HT1080 (cell line): Measurements from ENCODE around the gene VEZF1. TPM values are rescaled to one million over a fixed set of nuclear protein-coding genes. Genes with fewer than 3 reads are reported as not detected.
A peak's percentile ranks its signal among the peaks of the same experiment; 100 is the strongest.

Experiments used
- DNase-seq: peaks from one replicate; pipeline ENCODE4 v3.0.0-alpha.2; 2015; ENCODE audit warnings: low read depth
- total RNA-seq: library from RNA; depleted of rRNA; stranded (reverse); fragments of >200 nt; shearing (Covaris generic); gene quantifications from 2 replicates; pipeline ENCODE4 v1.2.3, GENCODE V29; 2014

The VEZF1 gene
- total RNA-seq, 1 experiment from 2014 or later, result 37.2 TPM

GRCh38 chr17:57953219-57953618, 34.8 kb downstream of the VEZF1 start:
- no peak for DNase-seq

- peak; percentile 55 for DNase-seq
Measured at GRCh38 chr17:57949649-57950048, 38.4 kb downstream of the VEZF1 start.

GRCh38 chr17:57948555-57949420, 39.3 kb downstream of the VEZF1 start:
- DNase-seq, result peak; percentile 100

GRCh38 chr17:57948169-57948554, 39.9 kb downstream of the VEZF1 start:
- no peak for DNase-seq

- DNase-seq, result no peak
Measured at GRCh38 chr17:57947369-57947768, 40.7 kb downstream of the VEZF1 start.

GRCh38 chr17:57946798-57947358, 41.2 kb downstream of the VEZF1 start:
- peak; percentile 69 for DNase-seq

- DNase-seq, result no peak
Measured at GRCh38 chr17:57945996-57946797, 41.9 kb downstream of the VEZF1 start.

- no peak for DNase-seq
Measured at GRCh38 chr17:57944908-57945307, 43.1 kb downstream of the VEZF1 start.

- no peak for DNase-seq
Measured at GRCh38 chr17:57943645-57944044, 44.4 kb downstream of the VEZF1 start.

- DNase-seq, result peak; percentile 68
Measured at GRCh38 chr17:57943140-57943539, 44.9 kb downstream of the VEZF1 start.

GRCh38 chr17:57941384-57942370, 46.4 kb downstream of the VEZF1 start:
- no peak for DNase-seq

- DNase-seq, result no peak
Measured at GRCh38 chr17:57940653-57941329, 47.3 kb downstream of the VEZF1 start.

GRCh38 chr17:57940231-57940630, 47.8 kb downstream of the VEZF1 start:
- no peak for DNase-seq

GRCh38 chr17:57939797-57940196, 48.3 kb downstream of the VEZF1 start:
- no peak for DNase-seq

GRCh38 chr17:57938061-57938502, 50.0 kb downstream of the VEZF1 start:
- DNase-seq, result no peak

- DNase-seq, result no peak
Measured at GRCh38 chr17:57937492-57937891, 50.6 kb downstream of the VEZF1 start.

- DNase-seq, result no peak
Measured at GRCh38 chr17:57935833-57936807, 51.9 kb downstream of the VEZF1 start.

- DNase-seq, result no peak
Measured at GRCh38 chr17:57931488-57932137, 56.4 kb downstream of the VEZF1 start.
